Colonic mucosa (tissue), 4 donors: ENCODE results near the gene PGBD5. TPM values are rescaled to one million over a fixed set of nuclear protein-coding genes. Genes with fewer than 3 reads are reported as not detected.

Experiments
- DNase-seq: peaks from one replicate; pipeline ENCODE4 v3.0.0-alpha.2; 2020
- H3K27ac ChIP-seq: fragments of 200-600 bp; one replicate; pipeline ENCODE4 v1.8.0; 2021
- H3K27me3 ChIP-seq: fragments of 200-600 bp; one replicate; pipeline ENCODE4 v1.8.0; 2021
- H3K36me3 ChIP-seq: fragments of 200-600 bp; one replicate; pipeline ENCODE4 v1.8.0; 2021
- H3K4me1 ChIP-seq: fragments of 200-600 bp; one replicate; pipeline ENCODE4 v1.8.0; 2021; ENCODE audit warnings: mild to moderate bottlenecking
- H3K4me3 ChIP-seq: fragments of 200-600 bp; one replicate; pipeline ENCODE4 v1.8.0; 2021
- H3K9ac ChIP-seq, 2 donors: one replicate each; pipeline ENCODE4 v1.7.0; 2013; ENCODE audit warnings: control low read depth in 2 of 2, low read depth in 2 of 2, low read length in 2 of 2
- H3K9me3 ChIP-seq: fragments of 200-600 bp; one replicate; pipeline ENCODE4 v1.8.0; 2021
- CTCF ChIP-seq: fragments of 200-600 bp; IDR thresholded peaks from one replicate; pipeline ENCODE4 v1.8.0; 2022; ENCODE audit warnings: antibody characterized with exemption, mild to moderate bottlenecking
- intact Hi-C: fragments of 100-400 bp; cut with DNase I; formaldehyde crosslinking; loops from one replicate; pipeline ENCODE4 v1.14.1; 2022
- total RNA-seq, 2 donors: library from RNA; stranded (reverse); fragmentation: NEBNext Ultra II Directional in 1 of 2; extraction: Animal tissue kit (Norgen Biotek cat#: 25700) in 1 of 2; gene quantifications; one replicate each; pipeline ENCODE4 v1.2.1, GENCODE V29; 2021
- donor health status: healthy.
- donor health status: DM: no; HTN: no; CAD: no.
- donor health status: DM: no; HTN: no; CAD: no.

Gene PGBD5
- total RNA-seq, 2 donors from 2014 or later, result 6.4 to 14.8 TPM

GRCh38 chr1:230280906-230281413 is 145.2 kb downstream of the PGBD5 start:
- Histone ChIP-seq H3K27ac (no peak overlapping the region), H3K9me3 (no peaks in the 10 kb centered on the region), H3K36me3 (no peaks in the 10 kb centered on the region), H3K9ac (no peak overlapping the region), H3K4me3 (no peak overlapping the region), H3K27me3 (no peaks in the 10 kb centered on the region), H3K4me1 (peaks cover 5% of the 10 kb centered on the region)
- TF ChIP-seq CTCF, result no peak
- intact Hi-C loops, result no loop called here
- no peak for DNase-seq

- Histone ChIP-seq H3K36me3 (no peaks in the 10 kb centered on the region), H3K9ac (no peak overlapping the region), H3K4me1 (peaks cover 5% of the 10 kb centered on the region), H3K27ac (no peak overlapping the region), H3K27me3 (no peaks in the 10 kb centered on the region), H3K9me3 (no peaks in the 10 kb centered on the region), H3K4me3 (no peak overlapping the region)
- TF ChIP-seq CTCF, result no peak
- intact Hi-C loops, result no loop called here
- DNase-seq, result no peak
Measured at GRCh38 chr1:230280054-230280795, 145.9 kb downstream of the PGBD5 start.

- H3K36me3 ChIP-seq, result no peaks in the 10 kb centered on the region
- H3K4me1 ChIP-seq, result peaks cover 5% of the 10 kb centered on the region
- no peak overlapping the region for H3K9ac ChIP-seq
- no peaks in the 10 kb centered on the region for H3K9me3 ChIP-seq
- no peak overlapping the region for H3K4me3 ChIP-seq
- H3K27me3 ChIP-seq, result no peaks in the 10 kb centered on the region
- no peak overlapping the region for H3K27ac ChIP-seq
- DNase-seq, result no peak
- intact Hi-C loops, result no loop called here
- TF ChIP-seq CTCF, result no peak
Measured at GRCh38 chr1:230279583-230279945, 146.6 kb downstream of the PGBD5 start.

- H3K36me3 ChIP-seq, result no peaks in the 10 kb centered on the region
- intact Hi-C loops, result no loop called here
Measured at GRCh38 chr1:230278871-230279582, 147.1 kb downstream of the PGBD5 start.

GRCh38 chr1:230278376-230278775 is 147.8 kb downstream of the PGBD5 start:
- Histone ChIP-seq H3K4me1 (peaks cover 5% of the 10 kb centered on the region), H3K36me3 (no peaks in the 10 kb centered on the region), H3K9me3 (no peaks in the 10 kb centered on the region), H3K9ac (no peak overlapping the region), H3K27me3 (no peaks in the 10 kb centered on the region), H3K27ac (no peak overlapping the region), H3K4me3 (no peak overlapping the region)
- no peak for DNase-seq
- intact Hi-C loops, result no loop called here
- TF ChIP-seq CTCF, result no peak

More at GRCh38 chr1:230278871-230279582, 147.1 kb downstream of the PGBD5 start:
- no peak overlapping the region for H3K27ac ChIP-seq
- H3K9me3 ChIP-seq, result no peaks in the 10 kb centered on the region
- no peak overlapping the region for H3K4me3 ChIP-seq
- DNase-seq, result no peak
- TF ChIP-seq CTCF, result no peak
- H3K4me1 ChIP-seq, result peaks cover 5% of the 10 kb centered on the region
- no peak overlapping the region for H3K9ac ChIP-seq
- no peaks in the 10 kb centered on the region for H3K27me3 ChIP-seq
